ENCODE data around the gene RANGAP1.

RANGAP1 gene

GRCh38 chr22:41256254-41257253 is 29.4 kb downstream of the RANGAP1 start:
- no peak for DNase-seq

- no peak for DNase-seq
Observed at GRCh38 chr22:41254230-41254629, 31.8 kb downstream of the RANGAP1 start.

GRCh38 chr22:41252365-41252764 is 33.6 kb downstream of the RANGAP1 start:
- no peak for DNase-seq

GRCh38 chr22:41250127-41250526 is 35.9 kb downstream of the RANGAP1 start:
- DNase-seq, result no peak

GRCh38 chr22:41249442-41249841 is 36.5 kb downstream of the RANGAP1 start:
- DNase-seq, result no peak

- no peak for DNase-seq
Observed at GRCh38 chr22:41248758-41249157, 37.2 kb downstream of the RANGAP1 start.

GRCh38 chr22:41248314-41248713 is 37.7 kb downstream of the RANGAP1 start:
- no peak for DNase-seq

GRCh38 chr22:41247703-41248102 is 38.3 kb downstream of the RANGAP1 start:
- no peak for DNase-seq

- DNase-seq, result no peak
Observed at GRCh38 chr22:41245917-41246499, 40.0 kb downstream of the RANGAP1 start.

GRCh38 chr22:41243361-41243760 is 42.6 kb downstream of the RANGAP1 start:
- no peak for DNase-seq

GRCh38 chr22:41242396-41243117 is 43.4 kb downstream of the RANGAP1 start:
- DNase-seq, result no peak

GRCh38 chr22:41241133-41241676 is 44.8 kb downstream of the RANGAP1 start:
- DNase-seq, result no peak

- no peak for DNase-seq
Observed at GRCh38 chr22:41240377-41241132, 45.4 kb downstream of the RANGAP1 start, which contains the start of gene CHADL. Gene CHADL (minus strand): TSS chr22:41240931. CDS start chr22:41240881, 50 bp downstream.

GRCh38 chr22:41239443-41240128 is 46.4 kb downstream of the RANGAP1 start:
- DNase-seq, result no peak

- no peak for DNase-seq
Observed at GRCh38 chr22:41238570-41239442, 47.2 kb downstream of the RANGAP1 start.

- DNase-seq, result peak; percentile 76
Observed at GRCh38 chr22:41237707-41238569, 48.0 kb downstream of the RANGAP1 start.

- DNase-seq, result no peak
Observed at GRCh38 chr22:41237036-41237706, 48.8 kb downstream of the RANGAP1 start.

GRCh38 chr22:41234815-41235695 is 50.9 kb downstream of the RANGAP1 start:
- DNase-seq, result no peak
